Measurements from ENCODE around the gene AOAH.

GRCh38 chr7:36583318-36583717 is 141.0 kb downstream of the AOAH start:
- TF ChIP-seq EZH2 (IDR thresholded peaks at IDR 0.05; ENCODE audit: insufficient read depth, poor library complexity, severe bottlenecking) (no peak), EZH2phosphoT487 (IDR thresholded peaks at IDR 0.05; ENCODE audit: insufficient read depth, low read depth) (no peak)

Measured in GM23248 (cell line).